Suprapubic skin (tissue), 4 donors: ENCODE results near the gene KLHL30. TPM values are rescaled to one million over a fixed set of nuclear protein-coding genes. Genes with fewer than 3 reads are reported as not detected.

Source experiments
- DNase-seq, 2 donors: peaks; one replicate each; pipeline ENCODE4 v3.0.0-alpha.2; 2019; ENCODE audit warnings: low spot score in 2 of 2
- H3K27ac ChIP-seq: fragments of 200-600 bp; sonication (generic); one replicate; pipeline ENCODE4 v1.5.1; 2019
- H3K27me3 ChIP-seq: fragments of 200-600 bp; sonication (generic); one replicate; pipeline ENCODE4 v1.5.1; 2019
- H3K36me3 ChIP-seq: fragments of 200-600 bp; sonication (generic); one replicate; pipeline ENCODE4 v1.5.1; 2019
- H3K4me1 ChIP-seq: fragments of 200-600 bp; sonication (generic); one replicate; pipeline ENCODE4 v1.5.1; 2019
- H3K4me3 ChIP-seq: fragments of 200-600 bp; sonication (generic); one replicate; pipeline ENCODE4 v1.5.1; 2019; ENCODE audit warnings: mild to moderate bottlenecking
- H3K9me3 ChIP-seq: fragments of 200-600 bp; sonication (generic); one replicate; pipeline ENCODE4 v1.5.1; 2019
- CTCF ChIP-seq, 2 donors: fragments of 200-600 bp in 1 of 2; fragments of 450-650 bp in 1 of 2; sonication (generic) in 1 of 2; IDR thresholded peaks; one replicate each; pipeline ENCODE4 v1.5.1; 2016 to 2019; ENCODE audit warnings: antibody characterized with exemption in 2 of 2, mild to moderate bottlenecking in 1 of 2, moderate library complexity in 1 of 2
- EP300 ChIP-seq: sonication (generic); formaldehyde crosslinking; IDR thresholded peaks from one replicate; pipeline ENCODE4 v1.6.1; 2017; ENCODE audit warnings: antibody characterized with exemption
- POLR2A ChIP-seq, 2 donors: fragments of 450-650 bp; IDR thresholded peaks; one replicate each; pipeline ENCODE4 v1.6.1; 2017; ENCODE audit warnings: antibody characterized with exemption in 2 of 2, mild to moderate bottlenecking in 2 of 2, moderate library complexity in 2 of 2
- POLR2AphosphoS5 ChIP-seq, 3 donors: sonication (generic); formaldehyde crosslinking; IDR thresholded peaks; one replicate each; pipeline ENCODE4 v1.6.1; 2017; ENCODE audit warnings: antibody characterized with exemption in 3 of 3
- WGBS: methylation state at CpG from one replicate; pipeline ENCODE4 v1.1.5; 2018; 5-methylcytosine and 5-hydroxymethylcytosine counted together
- total RNA-seq, 4 donors: library from RNA; depleted of rRNA; stranded (reverse); fragments of >200 nt; gene quantifications; one replicate each; pipeline ENCODE4 v1.1.0, GENCODE V29; 2016

The KLHL30 gene
- total RNA-seq, 4 donors from 2014 or later = 0.13 to 0.23 TPM; not detected in 2

- peaks cover 4% of the 10 kb centered on the region for H3K9me3 ChIP-seq
- TF ChIP-seq POLR2A (IDR thresholded peaks at IDR 0.05) (no peak), CTCF (IDR thresholded peaks at IDR 0.05) (no peak), POLR2AphosphoS5 (IDR thresholded peaks at IDR 0.05) (no peak), EP300 (no peak)
- DNase-seq = peak in 1 of 2 donors; percentile 69
- H3K4me1 ChIP-seq = no peaks in the 10 kb centered on the region
- H3K36me3 ChIP-seq = no peaks in the 10 kb centered on the region
- H3K4me3 ChIP-seq = no peak overlapping the region
- peaks cover 4% of the 10 kb centered on the region for H3K27me3 ChIP-seq
- WGBS = 84% methylated on average over 19 of the region's 28 CpGs
- H3K27ac ChIP-seq = no peak overlapping the region
Measured at GRCh38 chr2:238107525-238108422, 30.7 kb upstream of the KLHL30 start.

GRCh38 chr2:238108423-238109183 lies 29.9 kb upstream of the KLHL30 start:
- Histone ChIP-seq H3K9me3 (peaks cover 5% of the 10 kb centered on the region), H3K4me1 (no peaks in the 10 kb centered on the region), H3K27ac (no peak overlapping the region), H3K27me3 (peaks cover 4% of the 10 kb centered on the region), H3K36me3 (no peaks in the 10 kb centered on the region), H3K4me3 (no peak overlapping the region)
- DNase-seq = peak; percentile 40 to 75
- TF ChIP-seq POLR2AphosphoS5 (IDR thresholded peaks at IDR 0.05) = no peak
- TF ChIP-seq POLR2A (IDR thresholded peaks at IDR 0.05) = no peak
- no peak for TF ChIP-seq EP300
- TF ChIP-seq CTCF (IDR thresholded peaks at IDR 0.05) = no peak
- 54% methylated on average over 18 of the region's 19 CpGs for WGBS

- peaks cover 5% of the 10 kb centered on the region for H3K9me3 ChIP-seq
- TF ChIP-seq POLR2A (IDR thresholded peaks at IDR 0.05) (no peak), EP300 (no peak), POLR2AphosphoS5 (IDR thresholded peaks at IDR 0.05) (no peak), CTCF (IDR thresholded peaks at IDR 0.05) (no peak)
- DNase-seq = peak in 1 of 2 donors; percentile 51
- H3K27me3 ChIP-seq = peaks cover 17% of the 10 kb centered on the region
- no peaks in the 10 kb centered on the region for H3K4me1 ChIP-seq
- H3K4me3 ChIP-seq = no peak overlapping the region
- H3K27ac ChIP-seq = no peak overlapping the region
- WGBS = 86% methylated on average over 11 of the region's 13 CpGs
- no peaks in the 10 kb centered on the region for H3K36me3 ChIP-seq
Measured at GRCh38 chr2:238113611-238114010, 24.9 kb upstream of the KLHL30 start.

GRCh38 chr2:238114331-238114841 lies 24.1 kb upstream of the KLHL30 start:
- Histone ChIP-seq H3K27me3 (peaks cover 17% of the 10 kb centered on the region), H3K36me3 (no peaks in the 10 kb centered on the region), H3K4me3 (no peak overlapping the region), H3K9me3 (peaks cover 5% of the 10 kb centered on the region), H3K4me1 (no peaks in the 10 kb centered on the region), H3K27ac (no peak overlapping the region)
- WGBS = 80% methylated on average over 16 of the region's 16 CpGs
- TF ChIP-seq CTCF (IDR thresholded peaks at IDR 0.05) (no peak), POLR2AphosphoS5 (IDR thresholded peaks at IDR 0.05) (no peak), EP300 (no peak), POLR2A (IDR thresholded peaks at IDR 0.05) (no peak)
- no peak for DNase-seq
